HepG2 (cell line): Measurements from ENCODE around the gene CDK2. TPM values are rescaled to one million over a fixed set of nuclear protein-coding genes. Genes with fewer than 3 reads are reported as not detected.

ENCODE experiments used
- FOXA1 ChIP-seq, 2 experiments: fragments of 450-650 bp in 1 of 2; sonication (generic) in 1 of 2; formaldehyde crosslinking in 1 of 2; IDR thresholded peaks; 2 replicates each; pipeline versions ENCODE4 v1.4.0 to v1.6.1; 2016 to 2020; ENCODE audit warnings: missing genetic modification reagents in 1 of 2
- GATA4 ChIP-seq: sonication (generic); IDR thresholded peaks from 2 replicates; pipeline ENCODE4 v1.6.1; 2016; ENCODE audit warnings: antibody characterized with exemption, low read depth, borderline replicate concordance
- HHEX ChIP-seq: IDR thresholded peaks from 2 replicates; pipeline ENCODE4 v1.6.1; 2016; ENCODE audit warnings: control low read depth
- HNF1A ChIP-seq, 2 experiments: sonication (generic) in 1 of 2; formaldehyde crosslinking in 1 of 2; IDR thresholded peaks; 2 replicates each; pipeline versions ENCODE4 v1.4.0 to v1.6.1; 2016 to 2020; ENCODE audit warnings: borderline replicate concordance in 1 of 2, low read depth in 1 of 2, mild to moderate bottlenecking in 1 of 2, missing genetic modification reagents in 1 of 2
- HNRNPLL ChIP-seq: fragments of 200-400 bp; formaldehyde crosslinking; IDR thresholded peaks from 2 replicates; pipeline ENCODE4 v1.6.1; 2017; ENCODE audit warnings: mild to moderate bottlenecking, low read depth, low read length; ENCODE audit not compliant: poor library complexity, severe bottlenecking
- IRX3 ChIP-seq: sonication (generic); formaldehyde crosslinking; IDR thresholded peaks from 2 replicates; pipeline ENCODE4 v1.8.1; 2023; ENCODE audit warnings: mild to moderate bottlenecking, low read depth, missing genetic modification reagents, borderline replicate concordance
- MTA3 ChIP-seq: sonication (generic); formaldehyde crosslinking; IDR thresholded peaks from 2 replicates; pipeline ENCODE4 v1.4.0; 2020; ENCODE audit warnings: missing genetic modification reagents
- NR2C2 ChIP-seq: sonication (generic); formaldehyde crosslinking; IDR thresholded peaks from 2 replicates; pipeline ENCODE4 v1.4.0; 2020; ENCODE audit warnings: missing genetic modification reagents, mild to moderate bottlenecking, moderate library complexity, borderline replicate concordance
- PAF1 ChIP-seq: IDR thresholded peaks from 2 replicates; pipeline ENCODE4 v1.6.1; 2016; ENCODE audit warnings: missing genetic modification reagents, missing compliant biosample characterization
- PAX8 ChIP-seq: sonication (generic); formaldehyde crosslinking; IDR thresholded peaks from 2 replicates; pipeline ENCODE4 v1.8.0; 2022; ENCODE audit warnings: mild to moderate bottlenecking, missing genetic modification reagents, borderline replicate concordance
- RARA ChIP-seq: IDR thresholded peaks from 2 replicates; pipeline ENCODE4 v1.6.1; 2016; ENCODE audit warnings: missing genetic modification reagents, missing compliant biosample characterization
- RXRA ChIP-seq: sonication (generic); formaldehyde crosslinking; IDR thresholded peaks from 2 replicates; pipeline ENCODE4 v1.5.1; 2020; ENCODE audit warnings: missing genetic modification reagents
- RXRB ChIP-seq: IDR thresholded peaks from 2 replicates; pipeline ENCODE4 v1.6.1; 2016; ENCODE audit warnings: borderline replicate concordance, missing genetic modification reagents, missing compliant biosample characterization
- SNAPC5 ChIP-seq: sonication (generic); formaldehyde crosslinking; IDR thresholded peaks from 2 replicates; pipeline ENCODE4 v1.8.1; 2023; ENCODE audit warnings: mild to moderate bottlenecking, missing genetic modification reagents, borderline replicate concordance
- ZNF264 ChIP-seq: sonication (generic); formaldehyde crosslinking; IDR thresholded peaks from 2 replicates; pipeline ENCODE4 v1.4.0; 2020; ENCODE audit warnings: missing genetic modification reagents
- ZNF431 ChIP-seq: sonication (generic); formaldehyde crosslinking; IDR thresholded peaks from 2 replicates; pipeline ENCODE4 v1.9.0; 2022; ENCODE audit warnings: missing genetic modification reagents, low read depth, mild to moderate bottlenecking, borderline replicate concordance
- ZNF558 ChIP-seq: sonication (generic); formaldehyde crosslinking; IDR thresholded peaks from 2 replicates; pipeline ENCODE4 v1.9.0; 2022; ENCODE audit warnings: mild to moderate bottlenecking, missing genetic modification reagents, borderline replicate concordance
- ZNF619 ChIP-seq: sonication (generic); formaldehyde crosslinking; IDR thresholded peaks from 2 replicates; pipeline ENCODE4 v1.4.0; 2020; ENCODE audit warnings: mild to moderate bottlenecking, missing genetic modification reagents
- ZNF670 ChIP-seq: sonication (generic); formaldehyde crosslinking; IDR thresholded peaks from 2 replicates; pipeline ENCODE4 v1.8.0; 2022; ENCODE audit warnings: mild to moderate bottlenecking, missing genetic modification reagents, borderline replicate concordance
- ZNF720 ChIP-seq: sonication (generic); formaldehyde crosslinking; IDR thresholded peaks from 2 replicates; pipeline ENCODE4 v1.4.0; 2020; ENCODE audit warnings: missing genetic modification reagents
- ZSCAN21 ChIP-seq: sonication (generic); formaldehyde crosslinking; IDR thresholded peaks from 2 replicates; pipeline ENCODE4 v1.8.0; 2022; ENCODE audit warnings: mild to moderate bottlenecking, missing genetic modification reagents, moderate library complexity, borderline replicate concordance
- polyA plus RNA-seq, 8 experiments: library from polyadenylated mRNA; depleted of rRNA in 3 of 8; stranded (reverse) in 7 of 8; unstranded in 1 of 8; fragments of >200 nt; fragmentation: Illumina TruSeq in 4 of 8; extraction: Trizol in 4 of 8; gene quantifications; 2 replicates each; pipeline versions ENCODE4 v1.2.1 to v1.2.3, GENCODE V29; 2011 to 2016; ENCODE audit warnings: low read depth in 4 of 8, missing spikeins in 1 of 8, mixed read lengths in 1 of 8; ENCODE audit not compliant: insufficient read depth in 1 of 8
- total RNA-seq, 5 experiments: library from RNA; depleted of rRNA; stranded (reverse); fragments of >200 nt; fragmentation: Illumina TruSeq; extraction: Trizol; gene quantifications; 2 replicates each; pipeline ENCODE4 v1.2.3, GENCODE V29; 2016; ENCODE audit warnings: low read depth in 1 of 5
- TF ChIP-seq, protein P1 (sequence below): sonication (generic); formaldehyde crosslinking; IDR thresholded peaks from 2 replicates; pipeline ENCODE4 v1.8.1; 2023; ENCODE audit warnings: mild to moderate bottlenecking, missing genetic modification reagents
- TF ChIP-seq, protein P2 (sequence below): sonication (generic); formaldehyde crosslinking; IDR thresholded peaks from 2 replicates; pipeline ENCODE4 v1.5.1; 2020; ENCODE audit warnings: mild to moderate bottlenecking, missing genetic modification reagents, borderline replicate concordance

The CDK2 gene
- total and polyA plus RNA-seq, 2 of the 13 experiments (the other 11 are each of a cell fraction or from before 2014, with no cell fraction given), result 47.5 to 52.6 TPM

DNA sequence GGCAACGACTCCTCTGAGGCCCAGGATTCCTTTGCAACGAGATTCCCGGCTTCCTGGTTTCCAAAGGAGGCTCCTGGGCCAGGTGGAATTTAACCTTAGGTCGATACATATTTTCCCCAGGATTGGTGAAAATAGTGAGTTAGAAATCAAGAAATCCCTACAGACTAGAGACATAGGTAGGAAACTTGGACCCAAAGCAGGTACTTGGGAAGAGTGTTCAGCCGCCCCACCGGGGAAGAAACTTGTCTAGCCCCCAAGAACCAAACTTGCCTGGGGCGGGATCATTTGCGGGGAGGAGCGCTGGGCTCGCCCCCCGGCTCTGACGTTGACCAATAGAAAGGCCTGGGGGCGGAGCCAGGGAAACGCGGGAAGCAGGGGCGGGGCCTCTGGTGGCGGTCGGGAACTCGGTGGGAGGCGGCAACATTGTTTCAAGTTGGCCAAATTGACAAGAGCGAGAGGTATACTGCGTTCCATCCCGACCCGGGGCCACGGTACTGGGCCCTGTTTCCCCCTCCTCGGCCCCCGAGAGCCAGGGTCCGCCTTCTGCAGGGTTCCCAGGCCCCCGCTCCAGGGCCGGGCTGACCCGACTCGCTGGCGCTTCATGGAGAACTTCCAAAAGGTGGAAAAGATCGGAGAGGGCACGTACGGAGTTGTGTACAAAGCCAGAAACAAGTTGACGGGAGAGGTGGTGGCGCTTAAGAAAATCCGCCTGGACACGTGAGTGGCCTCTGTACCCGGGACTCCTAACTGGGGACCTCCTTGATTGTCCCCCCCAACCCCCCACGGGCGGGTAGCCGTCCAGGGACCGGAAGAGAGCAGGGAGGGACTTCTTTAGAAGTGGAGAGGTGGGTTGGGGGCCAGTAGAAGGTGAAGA lies at the start of gene CDK2 (continued):
- TF ChIP-seq PAX8 (CRISPR knock-in tag), result 0 out of 2 replicates have a peak, but pooled peaks have one; percentile 33
- TF ChIP-seq IRX3, result no peak
- TF ChIP-seq RXRA (CRISPR knock-in tag), result no peak
- no peak for TF ChIP-seq GATA4
- no peak for TF ChIP-seq FOXA1 (IDR thresholded peaks at IDR 0.05)
- TF ChIP-seq FOXA1 (CRISPR knock-in tag; IDR thresholded peaks at IDR 0.05), result no peak; the same call in 1 of the 2 replicates
- TF ChIP-seq, protein P1, sequence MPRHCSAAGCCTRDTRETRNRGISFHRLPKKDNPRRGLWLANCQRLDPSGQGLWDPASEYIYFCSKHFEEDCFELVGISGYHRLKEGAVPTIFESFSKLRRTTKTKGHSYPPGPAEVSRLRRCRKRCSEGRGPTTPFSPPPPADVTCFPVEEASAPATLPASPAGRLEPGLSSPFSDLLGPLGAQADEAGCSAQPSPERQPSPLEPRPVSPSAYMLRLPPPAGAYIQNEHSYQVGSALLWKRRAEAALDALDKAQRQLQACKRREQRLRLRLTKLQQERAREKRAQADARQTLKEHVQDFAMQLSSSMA (CRISPR knock-in tag), result no peak
- no peak for TF ChIP-seq SNAPC5 (CRISPR knock-in tag)
- TF ChIP-seq PAF1, result no peak
- TF ChIP-seq ZNF558, result no peak
- no peak for TF ChIP-seq ZNF619 (CRISPR knock-in tag)
- TF ChIP-seq ZNF431 (CRISPR knock-in tag), result no peak
- TF ChIP-seq ZNF264, result no peak
- no peak for TF ChIP-seq RARA (CRISPR knock-in tag)
- TF ChIP-seq ZNF720 (CRISPR knock-in tag), result no peak
- TF ChIP-seq HNF1A (IDR thresholded peaks at IDR 0.05; ENCODE audit: low read depth), result no peak
- no peak for TF ChIP-seq HNF1A (CRISPR knock-in tag; IDR thresholded peaks at IDR 0.05; ENCODE audit: borderline replicate concordance)
- no peak for TF ChIP-seq ZSCAN21 (CRISPR knock-in tag)
- TF ChIP-seq RXRB (CRISPR knock-in tag), result no peak
- TF ChIP-seq, protein P2, sequence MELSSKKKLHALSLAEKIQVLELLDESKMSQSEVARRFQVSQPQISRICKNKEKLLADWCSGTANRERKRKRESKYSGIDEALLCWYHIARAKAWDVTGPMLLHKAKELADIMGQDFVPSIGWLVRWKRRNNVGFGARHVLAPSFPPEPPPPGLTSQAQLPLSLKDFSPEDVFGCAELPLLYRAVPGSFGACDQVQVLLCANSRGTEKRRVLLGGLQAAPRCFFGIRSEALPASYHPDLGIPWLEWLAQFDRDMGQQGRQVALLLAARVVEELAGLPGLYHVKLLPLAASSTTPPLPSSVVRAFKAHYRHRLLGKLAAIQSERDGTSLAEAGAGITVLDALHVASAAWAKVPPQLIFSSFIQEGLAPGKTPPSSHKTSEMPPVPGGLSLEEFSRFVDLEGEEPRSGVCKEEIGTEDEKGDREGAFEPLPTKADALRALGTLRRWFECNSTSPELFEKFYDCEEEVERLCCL (CRISPR knock-in tag), result no peak
- 0 out of 2 replicates have a peak, but pooled peaks have one; percentile 22 for TF ChIP-seq NR2C2 (CRISPR knock-in tag)
- TF ChIP-seq HHEX (CRISPR knock-in tag), result no peak
- TF ChIP-seq ZNF670 (CRISPR knock-in tag), result no peak
- no peak for TF ChIP-seq MTA3 (CRISPR knock-in tag)
- TF ChIP-seq HNRNPLL, result peak; percentile 40
